WTC11 (cell line): ENCODE results near the gene DNAAF6.

Experiments used
- CBFB ChIP-seq: sonication (generic); formaldehyde crosslinking; IDR thresholded peaks from 2 replicates; pipeline ENCODE4 v1.8.1; 2022; ENCODE audit warnings: mild to moderate bottlenecking, low read depth, missing genetic modification reagents
- CREB1 ChIP-seq: sonication (generic); formaldehyde crosslinking; IDR thresholded peaks from 2 replicates; pipeline ENCODE4 v1.8.0; 2023; ENCODE audit warnings: mild to moderate bottlenecking, missing genetic modification reagents
- SP1 ChIP-seq: sonication (generic); formaldehyde crosslinking; conservative IDR thresholded peaks from 2 replicates; pipeline ENCODE4 v1.8.1; 2022; ENCODE audit warnings: missing genetic modification reagents
- ZNF138 ChIP-seq: sonication (generic); formaldehyde crosslinking; conservative IDR thresholded peaks from 2 replicates; pipeline ENCODE4 v1.8.1; 2022; ENCODE audit warnings: mild to moderate bottlenecking, moderate library complexity, missing genetic modification reagents
- ZNF219 ChIP-seq: sonication (generic); formaldehyde crosslinking; IDR thresholded peaks from 2 replicates; pipeline ENCODE4 v1.8.0; 2023; ENCODE audit warnings: missing genetic modification reagents, mild to moderate bottlenecking, borderline replicate concordance
- TF ChIP-seq, protein P1 (sequence below): fragments of 200-600 bp; IDR thresholded peaks from 2 replicates; pipeline ENCODE4 v1.8.0; 2022; ENCODE audit warnings: antibody characterized with exemption
- TF ChIP-seq, protein P2 (sequence below): sonication (generic); formaldehyde crosslinking; conservative IDR thresholded peaks from 2 replicates; pipeline ENCODE4 v1.8.1; 2023; ENCODE audit warnings: mild to moderate bottlenecking, low read depth, missing genetic modification reagents, moderate library complexity
- TF ChIP-seq, protein P3 (sequence below): sonication (generic); formaldehyde crosslinking; IDR thresholded peaks from 2 replicates; pipeline ENCODE4 v1.8.1; 2023; ENCODE audit warnings: mild to moderate bottlenecking, moderate library complexity, missing genetic modification reagents
- TF ChIP-seq, protein P4 (sequence below): sonication (generic); formaldehyde crosslinking; IDR thresholded peaks from 2 replicates; pipeline ENCODE4 v1.8.0; 2022; ENCODE audit warnings: mild to moderate bottlenecking, missing genetic modification reagents
- TF ChIP-seq, protein P5 (sequence below): sonication (generic); formaldehyde crosslinking; IDR thresholded peaks from 2 replicates; pipeline ENCODE4 v1.8.0; 2022; ENCODE audit warnings: mild to moderate bottlenecking, missing genetic modification reagents
- TF ChIP-seq, protein P6 (sequence below): sonication (generic); formaldehyde crosslinking; IDR thresholded peaks from 2 replicates; pipeline ENCODE4 v1.8.1; 2023; ENCODE audit warnings: mild to moderate bottlenecking, missing genetic modification reagents
- TF ChIP-seq, protein P7 (sequence below): sonication (generic); formaldehyde crosslinking; IDR thresholded peaks from 2 replicates; pipeline ENCODE4 v1.8.1; 2022; ENCODE audit warnings: mild to moderate bottlenecking, moderate library complexity, missing genetic modification reagents

- TF ChIP-seq CREB1 (CRISPR knock-in tag) (no peak), ZNF138 (CRISPR knock-in tag) (no peak), CBFB (no peak), SP1 (CRISPR knock-in tag) (no peak), ZNF219 (CRISPR knock-in tag) (no peak)
- TF ChIP-seq, protein P1, sequence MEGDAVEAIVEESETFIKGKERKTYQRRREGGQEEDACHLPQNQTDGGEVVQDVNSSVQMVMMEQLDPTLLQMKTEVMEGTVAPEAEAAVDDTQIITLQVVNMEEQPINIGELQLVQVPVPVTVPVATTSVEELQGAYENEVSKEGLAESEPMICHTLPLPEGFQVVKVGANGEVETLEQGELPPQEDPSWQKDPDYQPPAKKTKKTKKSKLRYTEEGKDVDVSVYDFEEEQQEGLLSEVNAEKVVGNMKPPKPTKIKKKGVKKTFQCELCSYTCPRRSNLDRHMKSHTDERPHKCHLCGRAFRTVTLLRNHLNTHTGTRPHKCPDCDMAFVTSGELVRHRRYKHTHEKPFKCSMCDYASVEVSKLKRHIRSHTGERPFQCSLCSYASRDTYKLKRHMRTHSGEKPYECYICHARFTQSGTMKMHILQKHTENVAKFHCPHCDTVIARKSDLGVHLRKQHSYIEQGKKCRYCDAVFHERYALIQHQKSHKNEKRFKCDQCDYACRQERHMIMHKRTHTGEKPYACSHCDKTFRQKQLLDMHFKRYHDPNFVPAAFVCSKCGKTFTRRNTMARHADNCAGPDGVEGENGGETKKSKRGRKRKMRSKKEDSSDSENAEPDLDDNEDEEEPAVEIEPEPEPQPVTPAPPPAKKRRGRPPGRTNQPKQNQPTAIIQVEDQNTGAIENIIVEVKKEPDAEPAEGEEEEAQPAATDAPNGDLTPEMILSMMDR = no peak
- TF ChIP-seq, protein P2, sequence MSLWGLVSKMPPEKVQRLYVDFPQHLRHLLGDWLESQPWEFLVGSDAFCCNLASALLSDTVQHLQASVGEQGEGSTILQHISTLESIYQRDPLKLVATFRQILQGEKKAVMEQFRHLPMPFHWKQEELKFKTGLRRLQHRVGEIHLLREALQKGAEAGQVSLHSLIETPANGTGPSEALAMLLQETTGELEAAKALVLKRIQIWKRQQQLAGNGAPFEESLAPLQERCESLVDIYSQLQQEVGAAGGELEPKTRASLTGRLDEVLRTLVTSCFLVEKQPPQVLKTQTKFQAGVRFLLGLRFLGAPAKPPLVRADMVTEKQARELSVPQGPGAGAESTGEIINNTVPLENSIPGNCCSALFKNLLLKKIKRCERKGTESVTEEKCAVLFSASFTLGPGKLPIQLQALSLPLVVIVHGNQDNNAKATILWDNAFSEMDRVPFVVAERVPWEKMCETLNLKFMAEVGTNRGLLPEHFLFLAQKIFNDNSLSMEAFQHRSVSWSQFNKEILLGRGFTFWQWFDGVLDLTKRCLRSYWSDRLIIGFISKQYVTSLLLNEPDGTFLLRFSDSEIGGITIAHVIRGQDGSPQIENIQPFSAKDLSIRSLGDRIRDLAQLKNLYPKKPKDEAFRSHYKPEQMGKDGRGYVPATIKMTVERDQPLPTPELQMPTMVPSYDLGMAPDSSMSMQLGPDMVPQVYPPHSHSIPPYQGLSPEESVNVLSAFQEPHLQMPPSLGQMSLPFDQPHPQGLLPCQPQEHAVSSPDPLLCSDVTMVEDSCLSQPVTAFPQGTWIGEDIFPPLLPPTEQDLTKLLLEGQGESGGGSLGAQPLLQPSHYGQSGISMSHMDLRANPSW (CRISPR knock-in tag) = no peak
- TF ChIP-seq, protein P3, sequence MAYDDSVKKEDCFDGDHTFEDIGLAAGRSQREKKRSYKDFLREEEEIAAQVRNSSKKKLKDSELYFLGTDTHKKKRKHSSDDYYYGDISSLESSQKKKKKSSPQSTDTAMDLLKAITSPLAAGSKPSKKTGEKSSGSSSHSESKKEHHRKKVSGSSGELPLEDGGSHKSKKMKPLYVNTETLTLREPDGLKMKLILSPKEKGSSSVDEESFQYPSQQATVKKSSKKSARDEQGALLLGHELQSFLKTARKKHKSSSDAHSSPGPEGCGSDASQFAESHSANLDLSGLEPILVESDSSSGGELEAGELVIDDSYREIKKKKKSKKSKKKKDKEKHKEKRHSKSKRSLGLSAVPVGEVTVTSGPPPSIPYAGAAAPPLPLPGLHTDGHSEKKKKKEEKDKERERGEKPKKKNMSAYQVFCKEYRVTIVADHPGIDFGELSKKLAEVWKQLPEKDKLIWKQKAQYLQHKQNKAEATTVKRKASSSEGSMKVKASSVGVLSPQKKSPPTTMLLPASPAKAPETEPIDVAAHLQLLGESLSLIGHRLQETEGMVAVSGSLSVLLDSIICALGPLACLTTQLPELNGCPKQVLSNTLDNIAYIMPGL (CRISPR knock-in tag) = no peak
- TF ChIP-seq, protein P4, sequence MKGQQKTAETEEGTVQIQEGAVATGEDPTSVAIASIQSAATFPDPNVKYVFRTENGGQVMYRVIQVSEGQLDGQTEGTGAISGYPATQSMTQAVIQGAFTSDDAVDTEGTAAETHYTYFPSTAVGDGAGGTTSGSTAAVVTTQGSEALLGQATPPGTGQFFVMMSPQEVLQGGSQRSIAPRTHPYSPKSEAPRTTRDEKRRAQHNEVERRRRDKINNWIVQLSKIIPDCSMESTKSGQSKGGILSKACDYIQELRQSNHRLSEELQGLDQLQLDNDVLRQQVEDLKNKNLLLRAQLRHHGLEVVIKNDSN (CRISPR knock-in tag) = no peak
- TF ChIP-seq, protein P5, sequence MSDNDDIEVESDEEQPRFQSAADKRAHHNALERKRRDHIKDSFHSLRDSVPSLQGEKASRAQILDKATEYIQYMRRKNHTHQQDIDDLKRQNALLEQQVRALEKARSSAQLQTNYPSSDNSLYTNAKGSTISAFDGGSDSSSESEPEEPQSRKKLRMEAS = no peak
- TF ChIP-seq, protein P6, sequence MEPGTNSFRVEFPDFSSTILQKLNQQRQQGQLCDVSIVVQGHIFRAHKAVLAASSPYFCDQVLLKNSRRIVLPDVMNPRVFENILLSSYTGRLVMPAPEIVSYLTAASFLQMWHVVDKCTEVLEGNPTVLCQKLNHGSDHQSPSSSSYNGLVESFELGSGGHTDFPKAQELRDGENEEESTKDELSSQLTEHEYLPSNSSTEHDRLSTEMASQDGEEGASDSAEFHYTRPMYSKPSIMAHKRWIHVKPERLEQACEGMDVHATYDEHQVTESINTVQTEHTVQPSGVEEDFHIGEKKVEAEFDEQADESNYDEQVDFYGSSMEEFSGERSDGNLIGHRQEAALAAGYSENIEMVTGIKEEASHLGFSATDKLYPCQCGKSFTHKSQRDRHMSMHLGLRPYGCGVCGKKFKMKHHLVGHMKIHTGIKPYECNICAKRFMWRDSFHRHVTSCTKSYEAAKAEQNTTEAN (CRISPR knock-in tag) = no peak
- TF ChIP-seq, protein P7, sequence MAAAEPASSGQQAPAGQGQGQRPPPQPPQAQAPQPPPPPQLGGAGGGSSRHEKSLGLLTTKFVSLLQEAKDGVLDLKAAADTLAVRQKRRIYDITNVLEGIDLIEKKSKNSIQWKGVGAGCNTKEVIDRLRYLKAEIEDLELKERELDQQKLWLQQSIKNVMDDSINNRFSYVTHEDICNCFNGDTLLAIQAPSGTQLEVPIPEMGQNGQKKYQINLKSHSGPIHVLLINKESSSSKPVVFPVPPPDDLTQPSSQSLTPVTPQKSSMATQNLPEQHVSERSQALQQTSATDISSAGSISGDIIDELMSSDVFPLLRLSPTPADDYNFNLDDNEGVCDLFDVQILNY (CRISPR knock-in tag) = no peak
Measured at GRCh38 chrX:107168257-107168656, 38.2 kb upstream of the DNAAF6 start.
